ENCODE results near the gene MYL12A. TPM values are rescaled to one million over a fixed set of nuclear protein-coding genes. Genes with fewer than 3 reads are reported as not detected.

MYL12A gene
- total and polyA plus RNA-seq, 2 of the 13 experiments (the other 11 are each of a cell fraction or from before 2014, with no cell fraction given): 261 to 277 TPM

DNA sequence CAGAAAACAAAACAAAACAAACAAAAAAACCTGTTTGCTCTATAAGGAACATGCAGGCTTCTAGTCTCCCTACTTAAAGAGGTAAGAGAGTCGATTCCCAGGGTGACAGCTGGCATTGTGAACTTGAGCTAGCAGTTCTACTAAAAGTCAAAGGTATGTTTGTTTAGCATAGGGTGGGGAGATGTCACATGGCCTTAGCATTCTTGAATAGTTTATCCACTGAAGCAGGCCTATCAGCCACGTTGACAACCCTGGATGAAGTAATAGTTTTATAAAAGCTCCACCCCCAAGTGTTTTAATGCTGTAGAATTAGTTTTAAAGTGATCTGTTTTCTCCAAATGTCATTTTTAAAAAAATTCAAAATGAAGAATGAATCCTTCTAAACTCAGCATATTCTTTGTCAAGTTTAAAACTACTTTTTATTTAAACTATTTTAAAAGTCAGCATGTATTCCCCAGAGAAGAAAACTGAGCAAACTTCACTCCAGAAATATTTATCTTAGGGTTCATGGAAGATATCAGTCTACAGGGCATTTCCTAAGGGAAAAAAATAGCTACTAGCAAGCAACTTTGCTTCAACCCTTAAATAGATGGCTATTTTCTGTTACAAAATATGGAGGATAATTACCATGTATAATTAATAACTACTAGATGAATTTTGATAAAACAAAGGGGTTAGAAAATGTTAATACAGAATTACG lies 29.5 kb upstream of the MYL12A start (continued):
- TF ChIP-seq ZNF354B (CRISPR knock-in tag; IDR thresholded peaks at IDR 0.05): no peak
- no peak for TF ChIP-seq NFE2L1 (CRISPR knock-in tag; IDR thresholded peaks at IDR 0.05; ENCODE audit: borderline replicate concordance)
- TF ChIP-seq SETDB1 (CRISPR knock-in tag; IDR thresholded peaks at IDR 0.05; ENCODE audit: borderline replicate concordance): no peak
- TF ChIP-seq, protein P1, sequence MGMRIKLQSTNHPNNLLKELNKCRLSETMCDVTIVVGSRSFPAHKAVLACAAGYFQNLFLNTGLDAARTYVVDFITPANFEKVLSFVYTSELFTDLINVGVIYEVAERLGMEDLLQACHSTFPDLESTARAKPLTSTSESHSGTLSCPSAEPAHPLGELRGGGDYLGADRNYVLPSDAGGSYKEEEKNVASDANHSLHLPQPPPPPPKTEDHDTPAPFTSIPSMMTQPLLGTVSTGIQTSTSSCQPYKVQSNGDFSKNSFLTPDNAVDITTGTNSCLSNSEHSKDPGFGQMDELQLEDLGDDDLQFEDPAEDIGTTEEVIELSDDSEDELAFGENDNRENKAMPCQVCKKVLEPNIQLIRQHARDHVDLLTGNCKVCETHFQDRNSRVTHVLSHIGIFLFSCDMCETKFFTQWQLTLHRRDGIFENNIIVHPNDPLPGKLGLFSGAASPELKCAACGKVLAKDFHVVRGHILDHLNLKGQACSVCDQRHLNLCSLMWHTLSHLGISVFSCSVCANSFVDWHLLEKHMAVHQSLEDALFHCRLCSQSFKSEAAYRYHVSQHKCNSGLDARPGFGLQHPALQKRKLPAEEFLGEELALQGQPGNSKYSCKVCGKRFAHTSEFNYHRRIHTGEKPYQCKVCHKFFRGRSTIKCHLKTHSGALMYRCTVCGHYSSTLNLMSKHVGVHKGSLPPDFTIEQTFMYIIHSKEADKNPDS (CRISPR knock-in tag; IDR thresholded peaks at IDR 0.05): no peak
- TF ChIP-seq ZNF589 (CRISPR knock-in tag; conservative IDR thresholded peaks at IDR 0.05): no peak
- no peak for TF ChIP-seq KLF6 (CRISPR knock-in tag; IDR thresholded peaks at IDR 0.05)
- TF ChIP-seq, protein P2, sequence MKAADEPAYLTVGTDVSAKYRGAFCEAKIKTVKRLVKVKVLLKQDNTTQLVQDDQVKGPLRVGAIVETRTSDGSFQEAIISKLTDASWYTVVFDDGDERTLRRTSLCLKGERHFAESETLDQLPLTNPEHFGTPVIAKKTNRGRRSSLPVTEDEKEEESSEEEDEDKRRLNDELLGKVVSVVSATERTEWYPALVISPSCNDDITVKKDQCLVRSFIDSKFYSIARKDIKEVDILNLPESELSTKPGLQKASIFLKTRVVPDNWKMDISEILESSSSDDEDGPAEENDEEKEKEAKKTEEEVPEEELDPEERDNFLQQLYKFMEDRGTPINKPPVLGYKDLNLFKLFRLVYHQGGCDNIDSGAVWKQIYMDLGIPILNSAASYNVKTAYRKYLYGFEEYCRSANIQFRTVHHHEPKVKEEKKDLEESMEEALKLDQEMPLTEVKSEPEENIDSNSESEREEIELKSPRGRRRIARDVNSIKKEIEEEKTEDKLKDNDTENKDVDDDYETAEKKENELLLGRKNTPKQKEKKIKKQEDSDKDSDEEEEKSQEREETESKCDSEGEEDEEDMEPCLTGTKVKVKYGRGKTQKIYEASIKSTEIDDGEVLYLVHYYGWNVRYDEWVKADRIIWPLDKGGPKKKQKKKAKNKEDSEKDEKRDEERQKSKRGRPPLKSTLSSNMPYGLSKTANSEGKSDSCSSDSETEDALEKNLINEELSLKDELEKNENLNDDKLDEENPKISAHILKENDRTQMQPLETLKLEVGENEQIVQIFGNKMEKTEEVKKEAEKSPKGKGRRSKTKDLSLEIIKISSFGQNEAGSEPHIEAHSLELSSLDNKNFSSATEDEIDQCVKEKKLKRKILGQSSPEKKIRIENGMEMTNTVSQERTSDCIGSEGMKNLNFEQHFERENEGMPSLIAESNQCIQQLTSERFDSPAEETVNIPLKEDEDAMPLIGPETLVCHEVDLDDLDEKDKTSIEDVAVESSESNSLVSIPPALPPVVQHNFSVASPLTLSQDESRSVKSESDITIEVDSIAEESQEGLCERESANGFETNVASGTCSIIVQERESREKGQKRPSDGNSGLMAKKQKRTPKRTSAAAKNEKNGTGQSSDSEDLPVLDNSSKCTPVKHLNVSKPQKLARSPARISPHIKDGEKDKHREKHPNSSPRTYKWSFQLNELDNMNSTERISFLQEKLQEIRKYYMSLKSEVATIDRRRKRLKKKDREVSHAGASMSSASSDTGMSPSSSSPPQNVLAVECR (CRISPR knock-in tag; IDR thresholded peaks at IDR 0.05; ENCODE audit: borderline replicate concordance): peak; percentile 36; the same call in 1 of the 2 replicates
- TF ChIP-seq, protein P3, sequence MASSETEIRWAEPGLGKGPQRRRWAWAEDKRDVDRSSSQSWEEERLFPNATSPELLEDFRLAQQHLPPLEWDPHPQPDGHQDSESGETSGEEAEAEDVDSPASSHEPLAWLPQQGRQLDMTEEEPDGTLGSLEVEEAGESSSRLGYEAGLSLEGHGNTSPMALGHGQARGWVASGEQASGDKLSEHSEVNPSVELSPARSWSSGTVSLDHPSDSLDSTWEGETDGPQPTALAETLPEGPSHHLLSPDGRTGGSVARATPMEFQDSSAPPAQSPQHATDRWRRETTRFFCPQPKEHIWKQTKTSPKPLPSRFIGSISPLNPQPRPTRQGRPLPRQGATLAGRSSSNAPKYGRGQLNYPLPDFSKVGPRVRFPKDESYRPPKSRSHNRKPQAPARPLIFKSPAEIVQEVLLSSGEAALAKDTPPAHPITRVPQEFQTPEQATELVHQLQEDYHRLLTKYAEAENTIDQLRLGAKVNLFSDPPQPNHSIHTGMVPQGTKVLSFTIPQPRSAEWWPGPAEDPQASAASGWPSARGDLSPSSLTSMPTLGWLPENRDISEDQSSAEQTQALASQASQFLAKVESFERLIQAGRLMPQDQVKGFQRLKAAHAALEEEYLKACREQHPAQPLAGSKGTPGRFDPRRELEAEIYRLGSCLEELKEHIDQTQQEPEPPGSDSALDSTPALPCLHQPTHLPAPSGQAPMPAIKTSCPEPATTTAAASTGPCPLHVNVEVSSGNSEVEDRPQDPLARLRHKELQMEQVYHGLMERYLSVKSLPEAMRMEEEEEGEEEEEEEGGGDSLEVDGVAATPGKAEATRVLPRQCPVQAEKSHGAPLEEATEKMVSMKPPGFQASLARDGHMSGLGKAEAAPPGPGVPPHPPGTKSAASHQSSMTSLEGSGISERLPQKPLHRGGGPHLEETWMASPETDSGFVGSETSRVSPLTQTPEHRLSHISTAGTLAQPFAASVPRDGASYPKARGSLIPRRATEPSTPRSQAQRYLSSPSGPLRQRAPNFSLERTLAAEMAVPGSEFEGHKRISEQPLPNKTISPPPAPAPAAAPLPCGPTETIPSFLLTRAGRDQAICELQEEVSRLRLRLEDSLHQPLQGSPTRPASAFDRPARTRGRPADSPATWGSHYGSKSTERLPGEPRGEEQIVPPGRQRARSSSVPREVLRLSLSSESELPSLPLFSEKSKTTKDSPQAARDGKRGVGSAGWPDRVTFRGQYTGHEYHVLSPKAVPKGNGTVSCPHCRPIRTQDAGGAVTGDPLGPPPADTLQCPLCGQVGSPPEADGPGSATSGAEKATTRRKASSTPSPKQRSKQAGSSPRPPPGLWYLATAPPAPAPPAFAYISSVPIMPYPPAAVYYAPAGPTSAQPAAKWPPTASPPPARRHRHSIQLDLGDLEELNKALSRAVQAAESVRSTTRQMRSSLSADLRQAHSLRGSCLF (CRISPR knock-in tag; IDR thresholded peaks at IDR 0.05; ENCODE audit: borderline replicate concordance): no peak
- TF ChIP-seq HOXA5 (CRISPR knock-in tag; IDR thresholded peaks at IDR 0.05): no peak
- TF ChIP-seq HES4 (CRISPR knock-in tag; IDR thresholded peaks at IDR 0.05; ENCODE audit: borderline replicate concordance): no peak
- TF ChIP-seq, protein P4, sequence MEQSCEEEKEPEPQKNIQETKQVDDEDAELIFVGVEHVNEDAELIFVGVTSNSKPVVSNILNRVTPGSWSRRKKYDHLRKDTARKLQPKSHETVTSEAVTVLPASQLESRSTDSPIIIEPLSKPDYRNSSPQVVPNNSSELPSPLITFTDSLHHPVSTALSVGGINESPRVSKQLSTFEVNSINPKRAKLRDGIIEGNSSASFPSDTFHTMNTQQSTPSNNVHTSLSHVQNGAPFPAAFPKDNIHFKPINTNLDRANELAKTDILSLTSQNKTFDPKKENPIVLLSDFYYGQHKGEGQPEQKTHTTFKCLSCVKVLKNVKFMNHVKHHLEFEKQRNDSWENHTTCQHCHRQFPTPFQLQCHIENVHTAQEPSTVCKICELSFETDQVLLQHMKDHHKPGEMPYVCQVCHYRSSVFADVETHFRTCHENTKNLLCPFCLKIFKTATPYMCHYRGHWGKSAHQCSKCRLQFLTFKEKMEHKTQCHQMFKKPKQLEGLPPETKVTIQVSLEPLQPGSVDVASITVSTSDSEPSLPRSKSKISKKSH (CRISPR knock-in tag; IDR thresholded peaks at IDR 0.05; ENCODE audit: borderline replicate concordance): no peak
- TF ChIP-seq, protein P5, sequence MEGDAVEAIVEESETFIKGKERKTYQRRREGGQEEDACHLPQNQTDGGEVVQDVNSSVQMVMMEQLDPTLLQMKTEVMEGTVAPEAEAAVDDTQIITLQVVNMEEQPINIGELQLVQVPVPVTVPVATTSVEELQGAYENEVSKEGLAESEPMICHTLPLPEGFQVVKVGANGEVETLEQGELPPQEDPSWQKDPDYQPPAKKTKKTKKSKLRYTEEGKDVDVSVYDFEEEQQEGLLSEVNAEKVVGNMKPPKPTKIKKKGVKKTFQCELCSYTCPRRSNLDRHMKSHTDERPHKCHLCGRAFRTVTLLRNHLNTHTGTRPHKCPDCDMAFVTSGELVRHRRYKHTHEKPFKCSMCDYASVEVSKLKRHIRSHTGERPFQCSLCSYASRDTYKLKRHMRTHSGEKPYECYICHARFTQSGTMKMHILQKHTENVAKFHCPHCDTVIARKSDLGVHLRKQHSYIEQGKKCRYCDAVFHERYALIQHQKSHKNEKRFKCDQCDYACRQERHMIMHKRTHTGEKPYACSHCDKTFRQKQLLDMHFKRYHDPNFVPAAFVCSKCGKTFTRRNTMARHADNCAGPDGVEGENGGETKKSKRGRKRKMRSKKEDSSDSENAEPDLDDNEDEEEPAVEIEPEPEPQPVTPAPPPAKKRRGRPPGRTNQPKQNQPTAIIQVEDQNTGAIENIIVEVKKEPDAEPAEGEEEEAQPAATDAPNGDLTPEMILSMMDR (CRISPR knock-in tag; IDR thresholded peaks at IDR 0.05): no peak
- no peak for TF ChIP-seq PRMT3 (CRISPR knock-in tag; IDR thresholded peaks at IDR 0.05; ENCODE audit: borderline replicate concordance, low read depth)
